Mesodermal cell (in vitro differentiated cells): Measurements from ENCODE around the gene KBTBD2.
"Not testable (repeated sequence)": the region's sequence is repeated elsewhere in the genome, so short reads cannot be mapped to it uniquely, and the experiment has no call there.

Source experiments
- H3K27ac ChIP-seq: 2 replicates; pipeline ENCODE4 v1.7.0; 2013; ENCODE audit warnings: mild to moderate bottlenecking, low read depth, low read length, moderate library complexity; ENCODE audit not compliant: severe bottlenecking
- H3K36me3 ChIP-seq: 2 replicates; pipeline ENCODE4 v1.7.1; 2013; ENCODE audit warnings: mild to moderate bottlenecking, low read length, moderate library complexity; ENCODE audit not compliant: control insufficient read depth, insufficient read depth
- H3K4me1 ChIP-seq: one replicate; pipeline ENCODE4 v1.7.1; 2013; ENCODE audit warnings: mild to moderate bottlenecking, low read length; ENCODE audit not compliant: insufficient read depth, control insufficient read depth, poor library complexity, severe bottlenecking
- H3K4me3 ChIP-seq: 2 replicates; pipeline ENCODE4 v1.7.0; 2013; ENCODE audit warnings: low read length, control low read depth, mild to moderate bottlenecking; ENCODE audit not compliant: insufficient read depth, poor library complexity, severe bottlenecking; ENCODE audit errors: extremely low read depth
- H3K9me3 ChIP-seq: 2 replicates; pipeline ENCODE4 v1.7.1; 2013; ENCODE audit warnings: mild to moderate bottlenecking, low read length, moderate library complexity; ENCODE audit not compliant: control insufficient read depth
- WGBS, 2 experiments: methylation state at CpG; one replicate each; pipeline ENCODE4 v1.1.5; 2013; ENCODE audit warnings: missing lambda C conversion rate in 2 of 2; ENCODE audit not compliant: insufficient coverage in 2 of 2; 5-methylcytosine and 5-hydroxymethylcytosine counted together

KBTBD2 gene

DNA sequence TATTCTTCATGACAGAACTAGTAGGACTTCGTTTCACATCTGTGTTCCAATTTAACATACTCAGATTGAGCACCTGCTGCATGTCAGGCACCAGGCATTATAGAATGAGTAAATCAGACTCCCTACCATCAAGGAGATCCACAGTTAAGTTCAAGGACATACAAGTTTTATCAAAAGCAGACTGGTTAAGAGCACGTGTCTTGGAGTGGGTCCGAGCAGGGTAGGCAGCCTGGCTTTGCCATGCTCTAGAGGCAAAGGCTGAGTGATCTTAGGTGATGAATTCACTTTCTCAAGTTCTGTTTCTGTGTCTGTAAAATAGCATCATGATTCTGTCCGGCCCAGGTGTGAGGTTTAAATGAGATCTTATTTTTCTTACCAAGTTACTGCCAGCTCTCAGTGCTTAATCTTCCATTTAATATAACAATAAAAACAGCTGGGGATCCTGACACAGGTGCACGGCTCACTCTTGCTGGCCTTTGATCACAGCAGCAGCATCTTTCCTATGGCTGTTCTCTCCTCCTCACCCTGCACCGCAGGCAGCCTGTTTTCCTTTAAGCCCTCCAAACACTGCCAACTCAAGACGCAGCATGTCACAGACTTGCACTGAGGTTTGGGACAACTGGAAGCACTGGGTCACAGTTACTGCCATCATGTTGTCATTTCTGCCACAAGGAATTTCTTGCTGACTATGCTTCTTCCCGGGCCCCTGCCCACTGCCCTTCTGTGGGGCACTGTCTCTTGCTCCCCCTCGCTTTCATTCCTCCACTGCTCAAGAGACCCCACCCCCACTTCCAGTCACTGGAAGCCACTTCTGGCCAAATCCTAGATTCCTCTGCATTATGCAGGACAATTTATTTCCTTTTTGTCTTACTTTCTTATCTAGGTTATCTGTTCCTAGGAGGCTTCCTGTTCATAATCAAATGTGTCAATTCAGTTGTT lies 35.5 kb downstream of the KBTBD2 start:
- H3K4me3 ChIP-seq, H3K36me3 ChIP-seq, H3K27ac ChIP-seq, H3K9me3 ChIP-seq, H3K4me1 ChIP-seq: not testable (repeated sequence)
- WGBS, 2 experiments: 40 to 100% methylated on average over 1 to 2 of the region's 9 CpGs

DNA sequence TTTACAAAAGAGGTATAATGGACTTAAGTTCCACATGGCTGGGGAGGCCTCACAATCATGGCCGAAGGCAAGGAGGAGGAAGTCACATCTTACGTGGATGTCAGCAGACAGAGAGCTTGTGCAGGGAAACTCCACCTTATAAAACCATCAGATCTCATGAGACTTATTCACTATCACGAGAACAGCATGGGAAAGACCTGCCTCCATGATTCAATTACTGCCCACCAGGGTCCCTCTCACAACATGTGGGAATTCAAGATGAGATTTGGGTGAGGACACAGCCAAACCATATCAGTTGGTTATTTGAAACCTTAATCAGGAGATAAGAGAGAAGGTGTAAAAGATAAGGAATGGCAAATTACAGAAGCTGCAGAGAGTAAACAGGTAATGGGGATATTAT lies 40.9 kb downstream of the KBTBD2 start:
- WGBS, 2 experiments: 100% methylated on average over 1 of the region's 3 CpGs; no CpG with 5 or more reads in 1 of the 2 experiments
- H3K4me3 ChIP-seq, H3K27ac ChIP-seq, H3K36me3 ChIP-seq, H3K4me1 ChIP-seq, H3K9me3 ChIP-seq: not testable (repeated sequence)

DNA sequence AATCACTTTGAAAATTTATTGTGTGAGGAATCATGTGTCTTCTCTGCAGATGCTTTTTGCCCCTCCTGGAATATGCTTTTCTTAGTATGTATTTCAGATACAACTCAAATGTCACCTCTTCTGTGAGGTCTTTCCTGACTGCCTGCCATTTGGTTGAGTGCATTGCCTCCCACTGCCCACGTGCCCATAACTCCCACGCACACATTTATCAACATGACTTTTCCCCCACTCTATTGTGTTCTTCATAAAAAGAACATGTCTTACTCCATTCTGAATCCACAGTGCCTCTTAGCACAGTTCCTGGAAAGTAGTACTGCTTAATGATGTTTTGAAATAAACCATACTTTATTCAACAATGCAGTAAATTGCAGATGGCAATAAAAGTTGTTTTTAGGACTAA lies 42.9 kb downstream of the KBTBD2 start:
- H3K9me3 ChIP-seq, H3K36me3 ChIP-seq, H3K4me1 ChIP-seq, H3K4me3 ChIP-seq, H3K27ac ChIP-seq: not testable (repeated sequence)
- WGBS, 2 experiments: 84 to 93% methylated on average over 2 of the region's 2 CpGs

DNA sequence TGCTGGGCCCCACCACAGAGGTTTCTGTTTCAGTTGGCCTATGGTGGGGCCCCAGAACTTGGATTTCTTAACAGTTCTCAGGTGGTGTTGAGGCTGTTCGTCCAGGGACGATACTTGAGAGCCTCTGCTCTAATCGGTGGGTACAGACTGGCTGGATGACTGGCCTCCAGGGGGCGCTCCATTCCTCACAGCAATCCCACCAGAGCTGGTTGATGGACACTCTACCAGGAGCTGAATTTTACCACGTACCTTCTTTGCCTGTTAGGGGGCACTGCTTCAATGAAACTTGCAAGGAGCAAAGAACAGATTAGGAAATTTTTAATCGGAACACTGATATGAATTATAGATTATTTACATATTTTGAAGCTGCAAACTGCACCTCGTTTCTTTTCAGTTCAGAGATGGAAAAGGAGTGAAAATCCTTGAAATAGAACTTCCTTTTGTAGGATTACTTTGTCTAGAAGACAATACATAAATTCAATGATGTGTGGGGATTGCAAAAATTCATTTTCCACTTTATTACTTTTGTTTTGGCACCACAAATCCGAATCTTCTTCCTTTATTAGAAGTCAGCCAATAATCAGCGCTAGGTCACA lies 44.8 kb downstream of the KBTBD2 start:
- WGBS, 2 experiments: 65% methylated on average over 3 of the region's 9 CpGs; no CpG with 5 or more reads in 1 of the 2 experiments

DNA sequence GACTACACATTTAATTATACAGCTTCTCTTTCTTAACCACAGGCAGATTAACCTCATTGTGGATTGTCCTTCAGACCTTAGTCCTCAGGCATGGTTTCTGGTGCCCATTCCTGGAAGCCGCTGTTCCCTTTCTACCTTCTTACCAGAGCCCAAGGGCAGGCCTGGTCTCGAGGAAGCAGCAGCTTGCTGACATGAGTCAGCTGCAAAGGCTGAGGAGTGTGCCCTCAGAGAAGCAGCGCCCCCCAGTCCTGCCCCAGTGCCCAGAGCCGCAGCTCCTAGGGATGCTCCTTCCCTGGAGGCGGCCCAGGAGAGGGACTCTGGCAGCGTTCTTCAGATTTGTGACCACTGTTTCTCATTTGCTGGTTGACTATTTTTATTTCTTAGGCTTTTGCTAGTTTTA lies 46.8 kb downstream of the KBTBD2 start:
- H3K4me3 ChIP-seq, H3K36me3 ChIP-seq, H3K4me1 ChIP-seq, H3K9me3 ChIP-seq, H3K27ac ChIP-seq: not testable (repeated sequence)
- 86 to 87% methylated on average over 3 to 5 of the region's 6 CpGs for WGBS, 2 experiments

More for the DNA sequence above, 44.8 kb downstream of the KBTBD2 start:
- no peaks in the 10 kb centered on the region for H3K9me3 ChIP-seq
- no peaks in the 10 kb centered on the region for H3K4me1 ChIP-seq
- no peak overlapping the region for H3K27ac ChIP-seq
- H3K36me3 ChIP-seq: no peaks in the 10 kb centered on the region
- no peak overlapping the region for H3K4me3 ChIP-seq

DNA sequence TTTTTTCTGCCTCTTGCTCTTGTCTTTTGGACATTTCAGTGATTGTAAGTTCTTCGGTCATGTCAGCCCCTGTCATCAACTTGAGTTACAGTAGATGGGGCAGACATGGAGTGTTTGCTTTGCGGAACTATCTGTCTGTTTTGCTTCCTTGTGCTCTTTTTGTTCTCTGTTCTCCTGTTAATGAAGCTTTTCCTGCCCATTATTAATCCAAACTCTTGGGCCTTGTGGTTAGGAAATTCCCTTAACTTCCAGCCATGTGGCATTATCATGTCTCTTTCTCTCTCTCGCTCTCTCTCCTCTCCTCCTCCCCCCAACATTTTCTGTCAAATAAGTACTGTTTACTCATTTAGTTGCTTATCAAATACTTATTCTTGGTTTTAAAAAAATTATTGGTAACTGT lies 47.8 kb downstream of the KBTBD2 start:
- H3K27ac ChIP-seq, H3K4me3 ChIP-seq: not testable (repeated sequence)
- WGBS, 2 experiments: no CpG with 5 or more reads among the region's 3 CpGs

DNA sequence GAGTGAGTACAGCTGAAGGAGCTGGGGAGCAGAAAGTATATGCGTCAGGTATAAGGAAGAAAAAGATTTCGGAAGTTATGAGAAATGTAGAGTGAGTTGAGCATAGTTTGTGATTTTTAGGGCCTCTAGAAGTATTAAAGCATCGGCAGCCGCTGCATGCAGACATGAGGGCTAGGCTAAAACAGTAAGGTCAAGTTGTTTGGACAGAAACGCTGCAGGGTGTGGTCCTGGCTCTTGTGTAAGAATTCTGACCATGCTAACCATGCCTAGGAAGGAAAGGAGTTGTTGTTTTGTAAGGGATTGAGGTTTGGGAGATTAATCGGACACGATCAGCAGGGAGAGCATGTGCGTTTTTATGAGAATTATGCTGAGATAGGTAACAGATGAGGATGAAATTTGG lies 51.7 kb downstream of the KBTBD2 start:
- H3K36me3 ChIP-seq, H3K4me1 ChIP-seq, H3K27ac ChIP-seq, H3K9me3 ChIP-seq, H3K4me3 ChIP-seq: not testable (repeated sequence)
- WGBS, 2 experiments: 95% methylated on average over 4 to 5 of the region's 8 CpGs

More for the DNA sequence above, 47.8 kb downstream of the KBTBD2 start:
- H3K9me3 ChIP-seq, H3K4me1 ChIP-seq, H3K36me3 ChIP-seq: not testable (repeated sequence)

DNA sequence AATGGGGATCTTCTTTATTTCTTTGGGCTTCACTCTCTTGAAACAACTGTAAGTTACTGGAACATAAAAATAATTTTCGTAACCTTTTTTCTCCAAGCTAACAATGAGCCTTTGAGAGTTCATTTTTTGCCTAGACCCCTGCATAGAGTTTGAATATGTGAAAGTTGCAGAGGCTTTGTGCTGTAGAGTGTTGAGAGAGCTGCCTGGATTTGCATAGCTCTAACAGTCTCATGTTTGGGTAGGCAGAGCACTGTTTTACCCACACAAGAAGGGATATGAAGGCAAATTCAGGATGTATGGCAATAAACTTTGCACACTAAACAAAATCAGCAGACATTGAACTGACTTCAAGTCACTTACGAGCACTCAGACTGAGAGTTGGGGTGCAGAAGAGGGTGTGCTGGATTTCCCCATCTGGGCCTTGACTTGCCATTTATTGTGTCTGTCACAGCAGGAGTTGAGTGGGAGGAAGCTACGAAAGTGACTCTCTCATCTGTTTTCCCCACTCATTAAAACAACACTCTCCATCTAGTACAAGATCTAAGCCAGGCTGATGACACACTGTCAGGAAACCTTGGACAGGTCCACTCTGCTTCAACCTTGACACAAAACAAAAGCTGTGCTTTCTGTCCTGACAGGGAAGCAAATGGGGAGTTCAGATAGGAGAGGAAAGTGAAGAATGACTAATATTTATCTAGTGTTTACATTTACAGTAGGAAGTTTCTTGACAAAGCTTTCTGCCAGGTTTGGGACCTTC lies 62.4 kb downstream of the KBTBD2 start:
- not testable (repeated sequence) for H3K4me3 ChIP-seq, H3K27ac ChIP-seq, H3K9me3 ChIP-seq, H3K36me3 ChIP-seq, H3K4me1 ChIP-seq
- no CpG with 5 or more reads among the region's 3 CpGs for WGBS, 2 experiments
